ENCODE measurements around the gene SRR.

DNA sequence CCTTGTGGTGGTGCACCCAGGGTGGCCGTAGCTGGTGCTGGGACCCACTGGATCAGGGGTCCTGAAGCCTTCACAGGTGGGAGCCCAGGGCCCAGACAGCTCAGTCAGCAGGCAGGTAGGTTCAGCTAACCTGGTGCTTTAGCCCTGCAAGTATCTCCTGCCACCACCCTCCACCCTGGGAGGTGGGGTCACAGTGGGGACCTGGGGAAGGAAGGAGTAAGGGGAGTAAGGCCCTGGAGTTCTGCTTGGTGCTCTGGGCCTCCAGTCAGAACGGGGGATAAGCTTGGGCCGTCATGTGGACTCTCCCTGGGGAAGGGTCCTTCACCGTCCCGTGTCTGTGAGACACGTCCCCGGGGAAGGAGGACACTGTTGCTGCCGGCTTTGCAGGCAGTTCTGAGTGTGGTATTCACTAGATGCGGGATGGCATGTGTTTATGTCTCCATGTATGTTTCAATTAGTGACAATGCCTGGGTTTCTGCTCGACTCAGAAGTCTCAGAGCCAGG is 54.2 kb downstream of the SRR start:
- TF ChIP-seq EZH2 (IDR thresholded peaks at IDR 0.05; ENCODE audit: borderline replicate concordance, insufficient read depth, low read length, poor library complexity, severe bottlenecking): no peak
- TF ChIP-seq, protein P1, sequence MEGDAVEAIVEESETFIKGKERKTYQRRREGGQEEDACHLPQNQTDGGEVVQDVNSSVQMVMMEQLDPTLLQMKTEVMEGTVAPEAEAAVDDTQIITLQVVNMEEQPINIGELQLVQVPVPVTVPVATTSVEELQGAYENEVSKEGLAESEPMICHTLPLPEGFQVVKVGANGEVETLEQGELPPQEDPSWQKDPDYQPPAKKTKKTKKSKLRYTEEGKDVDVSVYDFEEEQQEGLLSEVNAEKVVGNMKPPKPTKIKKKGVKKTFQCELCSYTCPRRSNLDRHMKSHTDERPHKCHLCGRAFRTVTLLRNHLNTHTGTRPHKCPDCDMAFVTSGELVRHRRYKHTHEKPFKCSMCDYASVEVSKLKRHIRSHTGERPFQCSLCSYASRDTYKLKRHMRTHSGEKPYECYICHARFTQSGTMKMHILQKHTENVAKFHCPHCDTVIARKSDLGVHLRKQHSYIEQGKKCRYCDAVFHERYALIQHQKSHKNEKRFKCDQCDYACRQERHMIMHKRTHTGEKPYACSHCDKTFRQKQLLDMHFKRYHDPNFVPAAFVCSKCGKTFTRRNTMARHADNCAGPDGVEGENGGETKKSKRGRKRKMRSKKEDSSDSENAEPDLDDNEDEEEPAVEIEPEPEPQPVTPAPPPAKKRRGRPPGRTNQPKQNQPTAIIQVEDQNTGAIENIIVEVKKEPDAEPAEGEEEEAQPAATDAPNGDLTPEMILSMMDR (IDR thresholded peaks at IDR 0.05; ENCODE audit: poor library complexity, severe bottlenecking): no peak
